Endothelial cell of umbilical vein (primary cell): ENCODE data around the gene TIAM1. TPM values are rescaled to one million over a fixed set of nuclear protein-coding genes. Genes with fewer than 3 reads are reported as not detected.

Source experiments
- BruUV-seq: library from RNA; stranded (reverse); fragments of 400-500 nt; replicated peaks from 2 replicates; lab custom pipeline; 2021; lab: Mats Ljungman, UMichigan
- CTCF ChIA-PET: fragments of 300-600, 350-600 bp; sonication (Branson Sonifier 250); formaldehyde crosslinking; loops from one replicate; lab custom pipeline; 2021; ENCODE audit warnings: antibody characterized with exemption, inconsistent platforms; lab: Charles Lee
- POLR2A ChIA-PET: fragments of 300-600, 350-600 bp; sonication (Branson Sonifier 250); formaldehyde crosslinking; loops from one replicate; lab custom pipeline; 2021; ENCODE audit warnings: antibody characterized with exemption, inconsistent platforms; lab: Charles Lee
- DNase-seq: peaks from one replicate; pipeline ENCODE4 v3.0.0-alpha.2; 2011; ENCODE audit warnings: low read depth, low spot score
- FAIRE-seq: peaks from 2 replicates; lab custom pipeline; 2011; peaks lifted over from hg19 to GRCh38; lab: Jason Lieb, UNC
- H2AFZ ChIP-seq: 2 replicates; pipeline ENCODE4 v1.6.0; 2012; ENCODE audit warnings: low read depth, low read length, control low read depth, inconsistent platforms
- H3K27ac ChIP-seq: 2 replicates; pipeline ENCODE4 v1.5.1; 2011; ENCODE audit warnings: low read depth, mild to moderate bottlenecking, control low read depth, low read length, moderate library complexity; ENCODE audit not compliant: insufficient read depth
- H3K27me3 ChIP-seq, 2 experiments: 2 replicates each; pipeline versions ENCODE4 v1.6.0 to v1.6.1; 2011; ENCODE audit warnings: low read length in 2 of 2, mixed read lengths in 1 of 2; ENCODE audit not compliant: control insufficient read depth in 2 of 2, insufficient read depth in 2 of 2
- H3K36me3 ChIP-seq, 2 experiments: 2 replicates in 1 of 2; 3 replicates in 1 of 2; pipeline ENCODE4 v1.5.1; 2011; ENCODE audit warnings: low read length in 2 of 2, mild to moderate bottlenecking in 1 of 2, moderate library complexity in 1 of 2; ENCODE audit not compliant: control insufficient read depth in 2 of 2, insufficient read depth in 2 of 2; ENCODE audit errors: extremely low read depth in 1 of 2
- H3K4me1 ChIP-seq: 3 replicates; pipeline ENCODE4 v1.5.1; 2011; ENCODE audit warnings: mild to moderate bottlenecking, low read length; ENCODE audit not compliant: control insufficient read depth, insufficient read depth; ENCODE audit errors: extremely low read depth
- H3K4me2 ChIP-seq: 2 replicates; pipeline ENCODE4 v1.6.1; 2011; ENCODE audit warnings: low read length, control low read depth, mixed read lengths; ENCODE audit not compliant: insufficient read depth
- H3K4me3 ChIP-seq, 3 experiments: fragments of 200-600 bp in 1 of 3; sonication (generic), shearing (Covaris generic) in 1 of 3; replicated peaks in 1 of 3; 2 replicates each; pipeline ENCODE4 v1.5.1; 2011 to 2016; ENCODE audit warnings: control low read depth in 3 of 3, low read length in 3 of 3, mild to moderate bottlenecking in 2 of 3, inconsistent platforms in 1 of 3, low read depth in 1 of 3, moderate library complexity in 1 of 3; ENCODE audit not compliant: insufficient read depth in 1 of 3
- H3K79me2 ChIP-seq: 2 replicates; pipeline ENCODE4 v1.6.0; 2012; ENCODE audit warnings: low read length, inconsistent platforms; ENCODE audit not compliant: control insufficient read depth, insufficient read depth
- H3K9ac ChIP-seq: replicated peaks from 2 replicates; pipeline ENCODE3; 2011; ENCODE audit warnings: low read length, control low read depth; ENCODE audit not compliant: insufficient read depth; ENCODE audit errors: extremely low read depth
- H3K9me1 ChIP-seq: replicated peaks from 3 replicates; pipeline ENCODE4 v1.6.0; 2011; ENCODE audit warnings: mild to moderate bottlenecking, low read length; ENCODE audit not compliant: control insufficient read depth, insufficient read depth; ENCODE audit errors: extremely low read depth
- H3K9me3 ChIP-seq: replicated peaks from 2 replicates; pipeline ENCODE4 v1.5.1; 2012; ENCODE audit warnings: low read length, inconsistent platforms; ENCODE audit not compliant: control insufficient read depth, insufficient read depth
- H4K20me1 ChIP-seq: replicated peaks from 2 replicates; pipeline ENCODE3; 2011; ENCODE audit warnings: mild to moderate bottlenecking, low read length; ENCODE audit not compliant: control insufficient read depth, insufficient read depth; ENCODE audit errors: extremely low read depth
- CTCF ChIP-seq, 2 donors: IDR thresholded peaks; 1 replicate in 1 of 2; 2 replicates in 1 of 2; pipeline ENCODE4 v1.5.1; 2011; ENCODE audit warnings: low read length in 2 of 2, mild to moderate bottlenecking in 2 of 2, moderate library complexity in 2 of 2, control low read depth in 1 of 2, inconsistent platforms in 1 of 2, low read depth in 1 of 2; ENCODE audit not compliant: insufficient read depth in 1 of 2; ENCODE audit errors: extremely low read depth in 1 of 2
- EZH2 ChIP-seq: IDR thresholded peaks from 2 replicates; pipeline ENCODE4 v1.6.1; 2012; ENCODE audit warnings: borderline replicate concordance, low read depth, mild to moderate bottlenecking, moderate library complexity, low read length, inconsistent platforms; ENCODE audit not compliant: severe bottlenecking
- FOS ChIP-seq: IDR thresholded peaks from 2 replicates; pipeline ENCODE4 v1.6.1; 2011; ENCODE audit warnings: mild to moderate bottlenecking, low read length, moderate library complexity, borderline replicate concordance; ENCODE audit not compliant: insufficient read depth
- GATA2 ChIP-seq: IDR thresholded peaks from 2 replicates; pipeline ENCODE4 v1.7.0; 2011; ENCODE audit warnings: low read depth, mild to moderate bottlenecking, moderate library complexity, mixed read lengths, low read length; ENCODE audit not compliant: insufficient read length, insufficient read depth
- JUN ChIP-seq: IDR thresholded peaks from 2 replicates; pipeline ENCODE4 v1.6.1; 2011; ENCODE audit warnings: borderline replicate concordance, low read depth; ENCODE audit not compliant: insufficient read length, insufficient read depth
- MAX ChIP-seq: IDR thresholded peaks from 2 replicates; pipeline ENCODE4 v1.6.1; 2011; ENCODE audit not compliant: insufficient read depth, insufficient read length
- MYC ChIP-seq: IDR thresholded peaks from one replicate; pipeline ENCODE4 v1.6.1; 2011; ENCODE audit warnings: mild to moderate bottlenecking, low read depth, low read length
- POLR2A ChIP-seq: IDR thresholded peaks from 2 replicates; pipeline ENCODE4 v1.6.1; 2012; ENCODE audit warnings: low read depth, mild to moderate bottlenecking, control low read depth, low read length
- POLR2AphosphoS5 ChIP-seq: IDR thresholded peaks from 2 replicates; pipeline ENCODE4 v1.6.1; 2012; ENCODE audit warnings: low read depth, mild to moderate bottlenecking, control low read depth, low read length, moderate library complexity; ENCODE audit not compliant: insufficient read depth
- dilution Hi-C: fragments of 300-500 bp; cut with MboI; formaldehyde crosslinking; loops from one replicate; pipeline ENCODE4 v1.15.0; 2019; ENCODE audit warnings: low sequenced_read_pairs; ENCODE audit not compliant: extremely low pct_ligation_motif_present
- intact Hi-C: fragments of 100-400 bp; cut with micrococcal nuclease; formaldehyde crosslinking; loops from one replicate; pipeline ENCODE4 v1.10.0; 2022
- polyA plus RNA-seq, 4 experiments: library from polyadenylated mRNA; depleted of rRNA in 3 of 4; stranded (reverse) in 3 of 4; unstranded in 1 of 4; fragments of >200 nt; gene quantifications; 2 replicates each; pipeline versions ENCODE4 v1.2.1 to v1.2.3, GENCODE V29; 2011 to 2012; ENCODE audit warnings: missing spikeins in 1 of 4
- total RNA-seq: library from RNA; stranded (reverse); gene quantifications from 2 replicates; pipeline ENCODE4 v1.2.3, GENCODE V29; 2021

Gene TIAM1
- total and polyA plus RNA-seq, 2 donors (not counting 3 experiments of a cell fraction or from before 2014, with no cell fraction given): 0.21 to 0.86 TPM

- no peak overlapping the region for H3K9ac ChIP-seq
- no TSS peak for BruUV-seq
- no peak overlapping the region for H3K27ac ChIP-seq
- dilution Hi-C loops (no loop called here), intact Hi-C loops (no loop called here)
- FAIRE-seq (no peak), DNase-seq (no peak)
- CTCF ChIA-PET: no interaction called here
- no peaks in the 10 kb centered on the region for H3K27me3 ChIP-seq
- H3K9me1 ChIP-seq: no peaks in the 10 kb centered on the region
- H3K4me3 ChIP-seq: no peak overlapping the region
- no peak overlapping the region for H3K4me2 ChIP-seq
- no peaks in the 10 kb centered on the region for H3K36me3 ChIP-seq
- no peaks in the 10 kb centered on the region for H3K79me2 ChIP-seq
- H3K4me1 ChIP-seq: peaks cover 5% of the 10 kb centered on the region
- no peak for TF ChIP-seq POLR2A
- TF ChIP-seq MAX: no peak
- no peak for TF ChIP-seq GATA2
- TF ChIP-seq POLR2AphosphoS5: no peak
- no peak for TF ChIP-seq EZH2
- no peak for TF ChIP-seq CTCF (IDR thresholded peaks at IDR 0.05; ENCODE audit: extremely low read depth in 1 of 2, insufficient read depth in 1 of 2, low read depth in 1 of 2, low read length in 2 of 2)
- no peak for TF ChIP-seq FOS
- no peak for TF ChIP-seq JUN
- TF ChIP-seq MYC: no peak
- POLR2A ChIA-PET: no interaction called here
- H3K9me3 ChIP-seq: no peaks in the 10 kb centered on the region
- H4K20me1 ChIP-seq: no peaks in the 10 kb centered on the region
- no peak overlapping the region for H2AFZ ChIP-seq
These were observed 211.4 kb downstream of the TIAM1 start for GRCh38 chr21:31132574-31133242.
